Esophagus squamous epithelium (tissue), 5 donors: Measurements from ENCODE around the gene OXTR. TPM values are rescaled to one million over a fixed set of nuclear protein-coding genes. Genes with fewer than 3 reads are reported as not detected.

Experiments used
- DNase-seq: peaks from one replicate; lab custom pipeline; 2025; lab: John Stamatoyannopoulos, UW
- H3K27ac ChIP-seq, 4 donors: fragments of 200-600 bp; sonication (generic); one replicate each; pipeline ENCODE4 v1.5.1; 2016 to 2019; ENCODE audit warnings: mild to moderate bottlenecking in 1 of 4
- H3K27me3 ChIP-seq, 4 donors: fragments of 200-600 bp; sonication (generic); 1 replicate in 3 of 4; 2 replicates in 1 of 4; pipeline versions ENCODE4 v1.5.1 to v1.6.0; 2017 to 2021; ENCODE audit warnings: antibody characterized with exemption in 1 of 4
- H3K36me3 ChIP-seq, 3 donors: fragments of 200-600 bp; sonication (generic); one replicate each; pipeline ENCODE4 v1.5.1; 2016 to 2019
- H3K4me1 ChIP-seq, 3 donors: fragments of 200-600 bp; sonication (generic); one replicate each; pipeline ENCODE4 v1.5.1; 2017 to 2019
- H3K4me3 ChIP-seq, 4 donors: fragments of 200-600 bp; sonication (generic); 1 replicate in 3 of 4; 2 replicates in 1 of 4; pipeline ENCODE4 v1.5.1; 2016 to 2019; ENCODE audit warnings: mild to moderate bottlenecking in 2 of 4, moderate library complexity in 1 of 4
- H3K9me3 ChIP-seq, 3 donors: fragments of 200-600 bp; sonication (generic); one replicate each; pipeline ENCODE4 v1.5.1; 2016 to 2019
- CTCF ChIP-seq, 6 experiments: fragments of 450-650 bp in 4 of 6; fragments of 200-600 bp in 2 of 6; sonication (generic) in 2 of 6; IDR thresholded peaks; one replicate each; pipeline ENCODE4 v1.5.1; 2016 to 2019; ENCODE audit warnings: antibody characterized with exemption in 6 of 6, mild to moderate bottlenecking in 4 of 6, moderate library complexity in 4 of 6
- POLR2A ChIP-seq, 4 donors: fragments of 450-650 bp; IDR thresholded peaks; one replicate each; pipeline ENCODE4 v1.6.1; 2017; ENCODE audit warnings: antibody characterized with exemption in 4 of 4, mild to moderate bottlenecking in 4 of 4, moderate library complexity in 3 of 4
- WGBS, 2 donors: methylation state at CpG; one replicate each; pipeline ENCODE4 v1.1.5; 2018; 5-methylcytosine and 5-hydroxymethylcytosine counted together
- intact Hi-C: fragments of 100-400 bp; cut with DNase I; formaldehyde crosslinking; loops from one replicate; pipeline ENCODE4 v1.15.0; 2022
- total RNA-seq, 4 donors: library from RNA; depleted of rRNA; stranded (reverse); fragments of >200 nt; gene quantifications; one replicate each; pipeline ENCODE4 v1.1.0, GENCODE V29; 2016
- donor health status: DM: yes; HTN: yes; CAD: no.

OXTR gene
- total RNA-seq, 4 donors from 2014 or later, result 3.8 to 9.0 (median 6.4) TPM

GRCh38 chr3:8733332-8734094 is 35.9 kb downstream of the OXTR start, which contains the start of gene CAV3:
CAV3 (plus strand) TSS chr3:8733802; CDS start chr3:8733877, 75 bp downstream.
- no peak within 1 kb of the TSS for H3K4me3 ChIP-seq
- 72 to 82% methylated on average over 13 to 21 of the region's 23 CpGs for whole genome bisulfite sequencing, 2 donors
- peaks cover 0 to 5% (median 0%) of the 10 kb centered on the region in 3 donors for H3K4me1 ChIP-seq
- H3K27ac ChIP-seq, result no peak within 1 kb of the TSS
- TF ChIP-seq CTCF (IDR thresholded peaks at IDR 0.05), result no peak
- TF ChIP-seq POLR2A (IDR thresholded peaks at IDR 0.05), result no peak
- DNase-seq, result no peak
- H3K36me3 ChIP-seq, result no peaks in the 10 kb centered on the region
- intact Hi-C loops, result no loop called here
- no peaks in the 10 kb centered on the region for H3K9me3 ChIP-seq
- H3K27me3 ChIP-seq, result no peaks in the 10 kb centered on the region

- TF ChIP-seq POLR2A (IDR thresholded peaks at IDR 0.05), result no peak
- no peak for TF ChIP-seq CTCF (IDR thresholded peaks at IDR 0.05)
- Histone ChIP-seq H3K4me1 (peaks cover 0 to 5% (median 0%) of the 10 kb centered on the region in 3 donors), H3K4me3 (no peak overlapping the region), H3K36me3 (no peaks in the 10 kb centered on the region), H3K9me3 (no peaks in the 10 kb centered on the region), H3K27ac (no peak overlapping the region), H3K27me3 (no peaks in the 10 kb centered on the region)
- 83 to 85% methylated on average over 4 of the region's 4 CpGs for WGBS, 2 donors
- intact Hi-C loops, result no loop called here
- DNase-seq, result no peak
Measured at GRCh38 chr3:8732413-8732812, 37.0 kb downstream of the OXTR start.

- Histone ChIP-seq H3K36me3 (no peaks in the 10 kb centered on the region), H3K9me3 (no peaks in the 10 kb centered on the region), H3K4me1 (peaks cover 0 to 5% (median 0%) of the 10 kb centered on the region in 3 donors), H3K27ac (no peak overlapping the region), H3K27me3 (no peaks in the 10 kb centered on the region), H3K4me3 (no peak overlapping the region)
- DNase-seq, result no peak
- 66 to 71% methylated on average over 3 of the region's 3 CpGs for WGBS, 2 donors
- TF ChIP-seq POLR2A (IDR thresholded peaks at IDR 0.05), result no peak
- TF ChIP-seq CTCF (IDR thresholded peaks at IDR 0.05), result no peak
- intact Hi-C loops, result no loop called here
Measured at GRCh38 chr3:8730656-8731055, 38.8 kb downstream of the OXTR start.

GRCh38 chr3:8729479-8729878 is 39.9 kb downstream of the OXTR start:
- no peak for TF ChIP-seq POLR2A (IDR thresholded peaks at IDR 0.05)
- TF ChIP-seq CTCF (IDR thresholded peaks at IDR 0.05), result no peak
- peaks cover 0 to 6% (median 0%) of the 10 kb centered on the region in 4 donors for H3K27me3 ChIP-seq
- intact Hi-C loops, result no loop called here
- WGBS, 2 donors, result 85 to 90% methylated on average over 3 of the region's 3 CpGs
- DNase-seq, result no peak
- no peak overlapping the region for H3K4me3 ChIP-seq
- peaks cover 0 to 5% (median 0%) of the 10 kb centered on the region in 3 donors for H3K4me1 ChIP-seq
- H3K36me3 ChIP-seq, result no peaks in the 10 kb centered on the region
- H3K9me3 ChIP-seq, result no peaks in the 10 kb centered on the region
- no peak overlapping the region for H3K27ac ChIP-seq
